ENCODE measurements around the gene TDRD12. TPM values are rescaled to one million over a fixed set of nuclear protein-coding genes. Genes with fewer than 3 reads are reported as not detected.
"Not testable (repeated sequence)": the region's sequence is repeated elsewhere in the genome, so short reads cannot be mapped to it uniquely, and the experiment has no call there.

Gene TDRD12
- total RNA-seq, 4 donors from 2014 or later = 2.0 to 5.7 TPM; not detected in 2

DNA sequence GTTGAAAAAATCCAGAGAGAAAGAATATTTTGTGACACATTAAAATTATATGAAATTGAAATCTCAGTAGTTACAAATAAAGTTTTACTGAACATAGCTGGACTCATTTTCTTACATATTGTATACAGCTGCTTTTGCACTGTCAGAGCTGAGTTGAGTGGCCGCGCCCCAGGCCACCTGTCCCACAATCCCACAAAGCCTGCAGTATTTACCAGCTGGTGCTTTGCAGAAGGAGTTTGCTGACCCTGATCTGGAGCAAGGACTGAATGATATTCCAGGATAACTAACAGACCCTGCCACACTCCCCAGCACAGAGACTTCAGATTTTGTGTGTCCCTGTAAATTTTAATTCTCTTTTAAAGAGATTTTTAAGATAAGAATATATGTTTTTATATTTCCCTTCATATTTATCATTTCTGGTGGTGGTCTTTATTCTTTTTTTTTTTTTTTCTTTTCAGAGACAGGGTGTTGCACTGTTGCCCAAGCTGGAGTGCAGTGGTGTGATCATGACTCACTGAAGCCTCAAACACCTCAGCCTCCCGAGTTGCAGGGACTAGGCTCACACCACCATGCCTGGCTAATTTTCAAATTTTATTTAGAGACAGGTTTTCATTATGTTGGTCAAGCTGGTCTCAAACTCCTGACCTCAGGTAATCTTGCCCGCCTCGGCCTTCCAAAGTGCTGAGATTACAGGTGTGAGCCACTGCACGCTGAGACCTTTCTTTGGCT, 48.5 kb downstream of the TDRD12 start:
- TF ChIP-seq, protein P1, sequence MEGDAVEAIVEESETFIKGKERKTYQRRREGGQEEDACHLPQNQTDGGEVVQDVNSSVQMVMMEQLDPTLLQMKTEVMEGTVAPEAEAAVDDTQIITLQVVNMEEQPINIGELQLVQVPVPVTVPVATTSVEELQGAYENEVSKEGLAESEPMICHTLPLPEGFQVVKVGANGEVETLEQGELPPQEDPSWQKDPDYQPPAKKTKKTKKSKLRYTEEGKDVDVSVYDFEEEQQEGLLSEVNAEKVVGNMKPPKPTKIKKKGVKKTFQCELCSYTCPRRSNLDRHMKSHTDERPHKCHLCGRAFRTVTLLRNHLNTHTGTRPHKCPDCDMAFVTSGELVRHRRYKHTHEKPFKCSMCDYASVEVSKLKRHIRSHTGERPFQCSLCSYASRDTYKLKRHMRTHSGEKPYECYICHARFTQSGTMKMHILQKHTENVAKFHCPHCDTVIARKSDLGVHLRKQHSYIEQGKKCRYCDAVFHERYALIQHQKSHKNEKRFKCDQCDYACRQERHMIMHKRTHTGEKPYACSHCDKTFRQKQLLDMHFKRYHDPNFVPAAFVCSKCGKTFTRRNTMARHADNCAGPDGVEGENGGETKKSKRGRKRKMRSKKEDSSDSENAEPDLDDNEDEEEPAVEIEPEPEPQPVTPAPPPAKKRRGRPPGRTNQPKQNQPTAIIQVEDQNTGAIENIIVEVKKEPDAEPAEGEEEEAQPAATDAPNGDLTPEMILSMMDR (IDR thresholded peaks at IDR 0.05) = no peak
- no peak for TF ChIP-seq POLR2A (IDR thresholded peaks at IDR 0.05)
- DNase-seq = no peak
- H3K27me3 ChIP-seq = no peaks in the 10 kb centered on the region
- intact Hi-C loops (cut with DNase I; ENCODE audit: low total_unique reads) = no loop called here
- H3K27ac ChIP-seq = no peak overlapping the region
- no peaks in the 10 kb centered on the region for H3K9me3 ChIP-seq
- H3K36me3 ChIP-seq = no peaks in the 10 kb centered on the region
- H3K4me1 ChIP-seq = no peaks in the 10 kb centered on the region
- H3K4me3 ChIP-seq = no peak overlapping the region

DNA sequence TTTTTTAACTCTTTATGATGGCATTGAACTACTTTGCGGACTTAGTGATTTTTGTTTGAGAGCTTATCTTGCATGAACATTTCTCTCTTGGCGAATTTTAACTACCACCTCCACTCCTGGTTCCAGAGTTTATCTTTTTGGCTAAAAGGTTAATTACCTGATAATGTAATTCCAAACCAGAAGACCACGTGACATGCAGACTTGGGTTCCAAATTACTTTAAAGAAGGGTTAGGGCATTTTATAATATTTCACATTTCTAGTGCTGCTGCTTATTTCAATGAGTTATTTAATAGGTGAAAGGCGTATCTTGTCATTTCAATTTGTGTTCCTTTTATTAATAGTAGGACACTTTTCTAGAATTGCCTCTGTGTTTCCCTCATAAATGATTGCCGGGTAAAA, 52.0 kb downstream of the TDRD12 start:
- no peaks in the 10 kb centered on the region for H3K4me1 ChIP-seq
- no peaks in the 10 kb centered on the region for H3K27me3 ChIP-seq
- H3K9me3 ChIP-seq = no peaks in the 10 kb centered on the region
- H3K27ac ChIP-seq = no peak overlapping the region
- TF ChIP-seq, protein P1 (IDR thresholded peaks at IDR 0.05) = no peak
- TF ChIP-seq POLR2A (IDR thresholded peaks at IDR 0.05) = no peak
- no peak for DNase-seq
- H3K4me3 ChIP-seq = no peak overlapping the region
- H3K36me3 ChIP-seq = no peaks in the 10 kb centered on the region
- intact Hi-C loops (cut with DNase I; ENCODE audit: low total_unique reads) = no loop called here

DNA sequence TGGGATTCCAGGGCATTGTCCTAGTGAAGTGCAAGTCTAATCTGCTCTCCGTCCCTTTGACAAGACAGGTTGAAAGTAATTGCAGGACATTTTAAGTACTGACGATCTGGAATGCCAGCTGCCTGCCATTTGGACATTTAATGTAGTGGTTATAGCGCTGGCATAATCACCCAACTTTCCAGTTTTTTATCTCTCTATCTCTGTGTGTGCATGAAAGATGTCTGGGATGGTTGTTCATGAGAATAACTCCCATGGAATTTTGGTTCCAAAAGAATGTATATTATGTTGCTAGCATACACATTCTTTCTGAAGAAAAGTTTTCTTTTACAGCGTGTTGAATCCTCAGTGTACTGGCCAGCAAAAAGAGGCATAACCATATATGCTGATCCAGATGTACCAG, 53.6 kb downstream of the TDRD12 start:
- no peaks in the 10 kb centered on the region for H3K27me3 ChIP-seq
- no peaks in the 10 kb centered on the region for H3K4me1 ChIP-seq
- no peak for TF ChIP-seq POLR2A (IDR thresholded peaks at IDR 0.05)
- TF ChIP-seq, protein P1 (IDR thresholded peaks at IDR 0.05) = no peak
- H3K27ac ChIP-seq = no peak overlapping the region
- no peaks in the 10 kb centered on the region for H3K9me3 ChIP-seq
- H3K36me3 ChIP-seq = no peaks in the 10 kb centered on the region
- DNase-seq = no peak
- intact Hi-C loops (cut with DNase I; ENCODE audit: low total_unique reads) = no loop called here
- H3K4me3 ChIP-seq = no peak overlapping the region

DNA sequence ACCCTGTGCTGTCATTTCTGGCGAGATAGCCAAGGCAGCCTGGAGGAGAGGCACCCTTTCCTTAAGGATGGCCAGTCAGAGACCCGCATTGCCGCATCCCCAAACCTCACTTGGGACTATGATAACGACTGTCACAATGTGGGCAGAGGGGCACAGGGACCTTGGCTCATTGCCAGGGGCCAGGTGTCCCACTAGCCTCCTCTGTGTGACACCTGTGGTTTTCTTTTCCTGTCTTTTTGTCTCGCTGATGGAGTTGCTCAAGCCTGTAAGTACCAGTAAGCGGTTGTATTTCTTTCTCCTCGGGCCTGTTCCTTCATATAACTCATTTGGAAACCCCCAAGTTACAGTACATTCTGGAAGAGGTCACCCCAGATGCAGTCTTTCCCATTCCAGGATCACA, 59.5 kb downstream of the TDRD12 start:
- TF ChIP-seq, protein P1 (IDR thresholded peaks at IDR 0.05) = no peak
- no peak for TF ChIP-seq POLR2A (IDR thresholded peaks at IDR 0.05)
- Histone ChIP-seq H3K27ac (no peak overlapping the region), H3K9me3 (no peaks in the 10 kb centered on the region), H3K36me3 (no peaks in the 10 kb centered on the region), H3K4me3 (no peak overlapping the region), H3K4me1 (no peaks in the 10 kb centered on the region), H3K27me3 (no peaks in the 10 kb centered on the region)
- no peak for DNase-seq
- intact Hi-C loops (cut with DNase I; ENCODE audit: low total_unique reads) = no loop called here

DNA sequence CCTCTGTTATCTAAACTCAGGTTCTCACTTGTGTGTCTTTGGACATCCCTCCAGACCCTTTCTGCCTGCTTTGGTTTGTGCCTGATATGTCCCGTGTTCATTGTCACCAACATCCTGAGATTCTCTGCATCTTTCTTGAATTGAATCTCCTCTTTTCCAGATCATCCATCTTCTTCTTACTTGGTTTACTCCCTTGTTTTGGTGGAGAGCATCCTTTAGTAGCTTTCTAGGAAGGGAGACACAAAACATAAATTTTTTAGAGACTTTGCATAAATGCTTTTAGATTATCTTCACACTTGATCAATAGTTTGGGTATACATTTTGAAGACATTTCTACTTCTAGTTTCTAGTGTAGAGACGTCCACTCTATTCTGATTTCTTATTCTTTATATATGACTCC, 61.7 kb downstream of the TDRD12 start:
- no peak for DNase-seq
- Histone ChIP-seq H3K27ac (no peak overlapping the region), H3K9me3 (no peaks in the 10 kb centered on the region), H3K4me3 (no peak overlapping the region), H3K36me3 (no peaks in the 10 kb centered on the region), H3K4me1 (no peaks in the 10 kb centered on the region), H3K27me3 (no peaks in the 10 kb centered on the region)
- no peak for TF ChIP-seq POLR2A (IDR thresholded peaks at IDR 0.05)
- TF ChIP-seq, protein P1 (IDR thresholded peaks at IDR 0.05) = no peak
- intact Hi-C loops (cut with DNase I; ENCODE audit: low total_unique reads) = no loop called here

DNA sequence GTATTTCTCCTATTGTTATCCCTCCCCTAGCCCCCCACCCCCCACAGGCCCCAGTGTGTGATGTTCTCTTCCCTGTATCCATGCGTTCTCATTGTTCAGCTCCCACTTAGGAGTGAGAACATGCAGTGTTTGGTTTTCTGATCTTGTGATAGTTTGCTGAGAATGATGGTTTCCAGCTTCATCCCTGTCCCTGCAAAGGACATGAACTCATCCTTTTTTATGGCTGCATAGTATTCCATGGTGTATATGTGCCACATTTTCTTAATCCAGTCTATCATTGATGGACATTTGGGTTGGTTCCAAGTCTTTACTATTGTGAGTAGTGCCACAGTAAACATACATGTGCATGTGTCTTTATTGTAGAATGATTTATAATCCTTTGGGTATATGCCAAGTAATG, 62.5 kb downstream of the TDRD12 start:
- H3K9me3 ChIP-seq; H3K36me3 ChIP-seq; H3K27me3 ChIP-seq; intact Hi-C loops (cut with DNase I; ENCODE audit: low total_unique reads); DNase-seq; H3K4me1 ChIP-seq; H3K4me3 ChIP-seq; H3K27ac ChIP-seq: not testable (repeated sequence)

DNA sequence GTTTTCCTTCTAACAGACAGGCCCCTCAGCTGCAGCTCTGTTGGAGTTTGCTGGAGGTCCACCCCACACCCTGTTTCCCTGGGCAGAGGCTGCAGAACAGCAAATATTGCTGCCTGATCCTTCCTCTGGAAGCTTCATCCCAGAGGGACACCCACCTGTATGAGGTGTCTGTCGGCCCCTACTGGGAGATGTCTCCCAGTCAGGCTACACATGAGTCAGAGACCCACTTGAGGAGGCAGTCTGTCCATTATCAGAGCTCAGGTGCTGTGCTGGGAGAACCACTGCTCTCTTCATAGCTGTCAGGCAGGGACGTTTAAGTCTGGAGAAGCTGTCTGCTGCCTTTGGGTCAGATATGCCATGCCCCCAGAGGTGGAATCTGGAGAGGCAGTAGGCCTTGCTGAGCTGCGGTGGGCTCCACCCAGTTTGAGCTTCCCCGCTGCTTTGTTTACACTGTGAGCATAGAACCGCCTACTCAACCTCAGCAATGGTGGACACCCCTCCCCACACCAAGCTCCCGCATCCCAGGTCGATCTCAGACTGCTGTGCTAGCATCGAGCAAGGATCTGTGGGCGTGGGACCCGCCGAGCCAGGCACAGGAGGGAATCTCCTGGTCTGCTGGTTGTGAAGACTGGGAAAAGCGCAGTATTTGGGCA, 67.7 kb downstream of the TDRD12 start:
- H3K27me3 ChIP-seq; H3K9me3 ChIP-seq; DNase-seq; H3K4me3 ChIP-seq; H3K36me3 ChIP-seq; H3K4me1 ChIP-seq; H3K27ac ChIP-seq; intact Hi-C loops (cut with DNase I; ENCODE audit: low total_unique reads): not testable (repeated sequence)

DNA sequence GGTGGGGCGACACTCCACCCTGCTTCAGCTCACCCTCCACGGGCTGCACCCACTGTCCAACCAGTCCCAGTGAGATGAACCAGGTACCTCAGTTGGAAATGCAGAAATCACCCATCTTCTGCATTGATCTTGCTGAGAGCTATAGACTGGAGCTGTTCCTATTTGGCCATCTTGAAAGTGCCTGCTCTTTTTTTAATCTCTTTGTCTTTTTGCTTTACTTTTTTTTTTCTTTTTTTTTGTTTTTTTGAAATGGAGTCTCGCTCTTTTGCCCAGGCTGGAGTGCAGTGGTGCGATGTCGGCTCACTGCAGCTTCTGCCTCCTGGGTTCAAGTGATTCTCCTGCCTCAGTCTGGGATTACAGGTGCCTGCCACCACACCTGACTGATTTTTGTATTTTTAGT, 68.3 kb downstream of the TDRD12 start:
- intact Hi-C loops (cut with DNase I; ENCODE audit: low total_unique reads); H3K4me1 ChIP-seq; DNase-seq; H3K4me3 ChIP-seq; H3K9me3 ChIP-seq; H3K27me3 ChIP-seq; H3K27ac ChIP-seq; H3K36me3 ChIP-seq: not testable (repeated sequence)
